HepG2 (cell line): ENCODE results near the gene TTC16. TPM values are rescaled to one million over a fixed set of nuclear protein-coding genes. Genes with fewer than 3 reads are reported as not detected.

Source experiments
- ATAC-seq: fragments of 200-7000 bp; cut with Tn5 transposase; 3 replicates; pipeline ENCODE4 v1.9.1; 2020; ENCODE audit warnings: mild to moderate bottlenecking, moderate library complexity
- BruUV-seq: library from RNA; stranded (reverse); fragments of 400-500 nt; replicated peaks from 2 replicates; lab custom pipeline; 2021; lab: Mats Ljungman, UMichigan
- CTCF ChIA-PET: fragments of 300-600 bp; formaldehyde crosslinking; extraction: SDS; loops from one replicate; lab custom pipeline; 2021; ENCODE audit warnings: low total read pairs, inconsistent platforms, low intra/inter-chr PET ratio; lab: Yijun Ruan, JAX
- POLR2A ChIA-PET: fragments of 350-600 bp; sonication (Branson Sonifier 250); formaldehyde crosslinking; loops from one replicate; lab custom pipeline; 2020; ENCODE audit warnings: antibody characterized with exemption, inconsistent platforms; lab: Yijun Ruan, JAX
- DNase-seq: peaks from one replicate; pipeline ENCODE4 v3.0.0-alpha.2; 2015; ENCODE audit warnings: low spot score
- FAIRE-seq: peaks from 3 replicates; lab custom pipeline; 2011; peaks lifted over from hg19 to GRCh38; lab: Jason Lieb, UNC
- H2AFZ ChIP-seq: one replicate; pipeline ENCODE4 v1.6.1; 2011; ENCODE audit warnings: low read length, inconsistent platforms
- H3K27ac ChIP-seq: fragments of 300-600 bp; 3 replicates; pipeline ENCODE4 v1.8.0; 2011; ENCODE audit warnings: mixed run types, mild to moderate bottlenecking, mixed read lengths, low read length, inconsistent platforms; ENCODE audit not compliant: insufficient read depth; ENCODE audit errors: extremely low read length
- H3K27me3 ChIP-seq, 2 experiments: fragments of 200-600 bp in 1 of 2; 2 replicates in 1 of 2; 3 replicates in 1 of 2; pipeline versions ENCODE4 v1.6.0 to v1.8.0; 2011; ENCODE audit warnings: low read length in 2 of 2, mild to moderate bottlenecking in 2 of 2, moderate library complexity in 2 of 2, inconsistent platforms in 1 of 2; ENCODE audit not compliant: insufficient read depth in 2 of 2, control insufficient read depth in 1 of 2
- H3K36me3 ChIP-seq, 2 experiments: fragments of 200-600 bp in 1 of 2; replicated peaks in 1 of 2; 2 replicates in 1 of 2; 3 replicates in 1 of 2; pipeline versions ENCODE4 v1.5.1 to v1.8.0; 2011; ENCODE audit warnings: low read length in 2 of 2, inconsistent platforms in 1 of 2; ENCODE audit not compliant: insufficient read depth in 2 of 2, control insufficient read depth in 1 of 2
- H3K4me1 ChIP-seq: 2 replicates; pipeline ENCODE4 v1.5.1; 2012; ENCODE audit warnings: low read length, inconsistent platforms; ENCODE audit not compliant: insufficient read depth
- H3K4me2 ChIP-seq: 2 replicates; pipeline ENCODE4 v1.6.0; 2011; ENCODE audit warnings: low read depth, low read length, inconsistent platforms
- H3K4me3 ChIP-seq, 3 experiments: fragments of 200-600 bp in 1 of 3; sonication (generic), shearing (Covaris generic) in 1 of 3; replicated peaks in 1 of 3; 2 replicates each; pipeline ENCODE4 v1.5.1; 2011 to 2016; ENCODE audit warnings: low read length in 3 of 3, inconsistent platforms in 2 of 3, low read depth in 2 of 3, mild to moderate bottlenecking in 2 of 3, control low read depth in 1 of 3, mixed read lengths in 1 of 3; ENCODE audit not compliant: insufficient read depth in 1 of 3
- H3K79me2 ChIP-seq: one replicate; pipeline ENCODE4 v1.6.1; 2011; ENCODE audit warnings: low read length, inconsistent platforms; ENCODE audit not compliant: insufficient read depth
- H3K9ac ChIP-seq: 2 replicates; pipeline ENCODE4 v1.6.0; 2011; ENCODE audit warnings: mild to moderate bottlenecking, low read depth, low read length, inconsistent platforms; ENCODE audit not compliant: insufficient read depth
- H3K9me3 ChIP-seq: 2 replicates; pipeline ENCODE4 v1.5.1; 2012; ENCODE audit warnings: mild to moderate bottlenecking, low read length
- H4K20me1 ChIP-seq: 2 replicates; pipeline ENCODE4 v1.6.0; 2011; ENCODE audit warnings: inconsistent platforms, mild to moderate bottlenecking, low read length, moderate library complexity; ENCODE audit not compliant: insufficient read depth
- CHD2 ChIP-seq: IDR thresholded peaks from 2 replicates; pipeline ENCODE4 v1.6.1; 2011; ENCODE audit warnings: low read depth, low read length, improper control_type of control experiment
- ETV6 ChIP-seq: sonication (generic); formaldehyde crosslinking; conservative IDR thresholded peaks from 2 replicates; pipeline ENCODE4 v1.4.0; 2020; ENCODE audit warnings: missing genetic modification reagents
- GTF2F1 ChIP-seq: fragments of 150-350 bp; IDR thresholded peaks from 2 replicates; pipeline ENCODE4 v1.6.1; 2014; ENCODE audit warnings: low read length
- NR2F2 ChIP-seq: IDR thresholded peaks from 2 replicates; pipeline ENCODE4 v1.6.1; 2012; ENCODE audit warnings: low read depth, inconsistent platforms, borderline replicate concordance
- PHF21A ChIP-seq: sonication (generic); formaldehyde crosslinking; IDR thresholded peaks from 2 replicates; pipeline ENCODE4 v1.5.0; 2020; ENCODE audit warnings: mild to moderate bottlenecking, missing genetic modification reagents
- TBX3 ChIP-seq: fragments of 450-650 bp; IDR thresholded peaks from 2 replicates; pipeline ENCODE4 v1.6.1; 2017; ENCODE audit warnings: antibody characterized with exemption, mild to moderate bottlenecking, inconsistent platforms, borderline replicate concordance
- ZBTB38 ChIP-seq: sonication (generic); formaldehyde crosslinking; IDR thresholded peaks from 2 replicates; pipeline ENCODE4 v1.5.1; 2020; ENCODE audit warnings: mild to moderate bottlenecking, missing genetic modification reagents
- ZNF207 ChIP-seq: fragments of 450-650 bp; IDR thresholded peaks from 2 replicates; pipeline ENCODE4 v1.6.1; 2016; ENCODE audit warnings: antibody characterized with exemption, borderline replicate concordance
- ZNF30 ChIP-seq: sonication (generic); formaldehyde crosslinking; IDR thresholded peaks from 2 replicates; pipeline ENCODE4 v1.5.0; 2020; ENCODE audit warnings: mild to moderate bottlenecking, missing genetic modification reagents
- ZNF552 ChIP-seq: sonication (generic); formaldehyde crosslinking; IDR thresholded peaks from 2 replicates; pipeline ENCODE4 v1.9.0; 2022; ENCODE audit warnings: missing genetic modification reagents, mild to moderate bottlenecking, borderline replicate concordance
- ZNF878 ChIP-seq: sonication (generic); formaldehyde crosslinking; IDR thresholded peaks from 2 replicates; pipeline ENCODE4 v1.8.1; 2023; ENCODE audit warnings: mild to moderate bottlenecking, missing genetic modification reagents, moderate library complexity
- WGBS: methylation state at CpG from one replicate; pipeline ENCODE4 v1.1.6; 2017; ENCODE audit warnings: low lambda C conversion rate; 5-methylcytosine and 5-hydroxymethylcytosine counted together
- in situ Hi-C: cut with HindIII; loops from 2 replicates; pipeline ENCODE4 v1.10.0; 2017; ENCODE audit warnings: low pct_unique_long_range_greater_than_20kb; ENCODE audit not compliant: extremely low pct_ligation_motif_present
- intact Hi-C: fragments of 100-400 bp; cut with micrococcal nuclease; formaldehyde crosslinking; loops from one replicate; pipeline ENCODE4 v1.10.0; 2022; ENCODE audit not compliant: unreplicated experiment
- polyA plus RNA-seq, 8 experiments: library from polyadenylated mRNA; depleted of rRNA in 3 of 8; stranded (reverse) in 7 of 8; unstranded in 1 of 8; fragments of >200 nt; fragmentation: Illumina TruSeq in 4 of 8; extraction: Trizol in 4 of 8; gene quantifications; 2 replicates each; pipeline versions ENCODE4 v1.2.1 to v1.2.3, GENCODE V29; 2011 to 2016; ENCODE audit warnings: low read depth in 4 of 8, missing spikeins in 1 of 8, mixed read lengths in 1 of 8; ENCODE audit not compliant: insufficient read depth in 1 of 8
- total RNA-seq, 5 experiments: library from RNA; depleted of rRNA; stranded (reverse); fragments of >200 nt; fragmentation: Illumina TruSeq; extraction: Trizol; gene quantifications; 2 replicates each; pipeline ENCODE4 v1.2.3, GENCODE V29; 2016; ENCODE audit warnings: low read depth in 1 of 5
- TF ChIP-seq, protein P1 (sequence below): sonication (generic); formaldehyde crosslinking; IDR thresholded peaks from 2 replicates; pipeline ENCODE4 v1.5.0; 2020; ENCODE audit warnings: mild to moderate bottlenecking, missing genetic modification reagents
- TF ChIP-seq, protein P2 (sequence below): sonication (generic); formaldehyde crosslinking; IDR thresholded peaks from 2 replicates; pipeline ENCODE4 v1.4.0; 2020; ENCODE audit warnings: missing genetic modification reagents, mild to moderate bottlenecking, borderline replicate concordance

Gene TTC16
- total and polyA plus RNA-seq, 2 of the 13 experiments (the other 11 are each of a cell fraction or from before 2014, with no cell fraction given), result not detected

DNA sequence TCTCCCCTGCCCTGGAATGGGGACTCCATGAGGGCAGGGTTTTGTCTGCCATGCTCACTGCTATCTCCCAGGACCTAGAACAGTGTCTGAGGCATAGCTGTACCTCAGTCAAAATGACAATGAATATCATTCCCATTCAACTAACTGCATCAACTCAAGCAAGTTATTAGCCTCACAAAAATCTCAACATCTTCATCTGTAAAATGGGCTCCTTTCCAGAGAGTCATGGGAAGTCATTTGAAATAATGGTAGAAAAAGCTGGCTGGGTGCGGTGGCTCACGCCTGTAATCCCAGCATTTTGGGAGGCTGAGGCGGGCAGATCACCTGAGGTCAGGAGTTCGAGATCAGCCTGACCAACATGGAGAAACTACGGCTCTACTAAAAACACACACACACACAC, 53.2 kb downstream of the TTC16 start (continued):
- no peak for TF ChIP-seq ETV6

DNA sequence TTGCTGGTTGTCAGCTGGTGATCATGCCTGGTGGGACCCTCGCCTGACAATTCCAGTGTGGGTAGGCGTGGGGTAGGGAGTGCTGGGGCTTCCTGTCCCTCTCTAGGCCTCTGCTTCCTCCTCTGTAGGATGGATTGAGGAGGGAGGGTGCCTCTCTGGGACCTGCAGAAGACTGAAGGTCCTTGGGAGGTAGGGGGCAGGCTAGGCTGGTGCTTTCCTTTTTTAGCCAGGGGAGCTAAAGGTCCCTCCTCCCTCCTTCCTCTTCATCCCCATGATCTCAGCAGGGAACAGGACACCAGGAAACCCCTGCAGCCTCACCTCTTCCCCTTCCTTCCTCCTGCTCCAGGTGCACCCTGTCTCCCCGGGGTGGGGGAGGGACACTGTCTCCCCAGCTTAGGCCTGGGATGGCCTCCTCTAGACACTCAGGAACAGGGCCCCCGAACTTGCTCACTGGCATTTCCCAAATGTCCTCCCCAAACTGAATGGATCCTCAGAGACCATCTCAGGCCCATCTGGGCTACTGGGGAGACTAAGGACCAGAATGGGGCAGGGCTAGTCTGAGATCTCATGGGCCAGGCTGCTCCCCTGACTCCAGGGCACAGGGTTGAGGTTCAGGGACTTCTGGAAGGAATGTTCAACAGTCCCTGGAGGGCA, 54.2 kb downstream of the TTC16 start:
- H3K27me3 ChIP-seq, result peaks cover 2 to 40% of the 10 kb centered on the region in 2 experiments; a peak in 3 of 5 replicates
- no peaks in the 10 kb centered on the region for H3K9me3 ChIP-seq
- CTCF ChIA-PET, result no interaction called here
- in situ Hi-C loops, result no loop called here
- TF ChIP-seq ZNF552 (CRISPR knock-in tag) (no peak), GTF2F1 (no peak), CHD2 (no peak), NR2F2 (no peak), ZNF30 (CRISPR knock-in tag) (no peak), ZNF207 (no peak), ZBTB38 (CRISPR knock-in tag) (no peak), TBX3 (no peak), ZNF878 (no peak), PHF21A (no peak)
- TF ChIP-seq, protein P1, sequence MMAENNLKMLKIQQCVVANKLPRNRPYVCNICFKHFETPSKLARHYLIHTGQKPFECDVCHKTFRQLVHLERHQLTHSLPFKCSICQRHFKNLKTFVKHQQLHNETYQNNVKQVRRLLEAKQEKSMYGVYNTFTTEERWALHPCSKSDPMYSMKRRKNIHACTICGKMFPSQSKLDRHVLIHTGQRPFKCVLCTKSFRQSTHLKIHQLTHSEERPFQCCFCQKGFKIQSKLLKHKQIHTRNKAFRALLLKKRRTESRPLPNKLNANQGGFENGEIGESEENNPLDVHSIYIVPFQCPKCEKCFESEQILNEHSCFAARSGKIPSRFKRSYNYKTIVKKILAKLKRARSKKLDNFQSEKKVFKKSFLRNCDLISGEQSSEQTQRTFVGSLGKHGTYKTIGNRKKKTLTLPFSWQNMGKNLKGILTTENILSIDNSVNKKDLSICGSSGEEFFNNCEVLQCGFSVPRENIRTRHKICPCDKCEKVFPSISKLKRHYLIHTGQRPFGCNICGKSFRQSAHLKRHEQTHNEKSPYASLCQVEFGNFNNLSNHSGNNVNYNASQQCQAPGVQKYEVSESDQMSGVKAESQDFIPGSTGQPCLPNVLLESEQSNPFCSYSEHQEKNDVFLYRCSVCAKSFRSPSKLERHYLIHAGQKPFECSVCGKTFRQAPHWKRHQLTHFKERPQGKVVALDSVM (CRISPR knock-in tag), result no peak
- TF ChIP-seq, protein P2, sequence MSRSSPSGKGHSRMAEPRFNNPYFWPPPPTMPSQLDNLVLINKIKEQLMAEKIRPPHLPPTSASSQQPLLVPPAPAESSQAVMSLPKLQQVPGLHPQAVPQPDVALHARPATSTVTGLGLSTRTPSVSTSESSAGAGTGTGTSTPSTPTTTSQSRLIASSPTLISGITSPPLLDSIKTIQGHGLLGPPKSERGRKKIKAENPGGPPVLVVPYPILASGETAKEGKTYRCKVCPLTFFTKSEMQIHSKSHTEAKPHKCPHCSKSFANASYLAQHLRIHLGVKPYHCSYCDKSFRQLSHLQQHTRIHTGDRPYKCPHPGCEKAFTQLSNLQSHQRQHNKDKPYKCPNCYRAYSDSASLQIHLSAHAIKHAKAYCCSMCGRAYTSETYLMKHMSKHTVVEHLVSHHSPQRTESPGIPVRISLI (CRISPR knock-in tag), result no peak
- TF ChIP-seq, all 625 proteins: peak for 0
- Histone ChIP-seq H3K4me1 (peaks cover 9% of the 10 kb centered on the region), H3K36me3 (no peaks in the 10 kb centered on the region), H4K20me1 (no peaks in the 10 kb centered on the region), H3K4me2 (peak overlapping the region; percentile 90; the same call in 1 of the 2 replicates), H3K27ac (no peak overlapping the region), H3K79me2 (no peaks in the 10 kb centered on the region), H3K9ac (no peak overlapping the region), H2AFZ (no peak overlapping the region), H3K4me3 (no peak overlapping the region)
- POLR2A ChIA-PET, result no interaction called here
- no peak for DNase-seq
- no peak for FAIRE-seq
- WGBS, result 49% methylated on average over 3 of the region's 4 CpGs
- BruUV-seq, result no TSS peak
- no peak for ATAC-seq
- intact Hi-C loops, result no loop called here
